ENCODE data around the gene PLA2G4A. TPM values are rescaled to one million over a fixed set of nuclear protein-coding genes. Genes with fewer than 3 reads are reported as not detected.

PLA2G4A gene
- polyA plus RNA-seq, 1 of the 3 experiments (the other 2 are of a cell fraction): 0.26 TPM

DNA sequence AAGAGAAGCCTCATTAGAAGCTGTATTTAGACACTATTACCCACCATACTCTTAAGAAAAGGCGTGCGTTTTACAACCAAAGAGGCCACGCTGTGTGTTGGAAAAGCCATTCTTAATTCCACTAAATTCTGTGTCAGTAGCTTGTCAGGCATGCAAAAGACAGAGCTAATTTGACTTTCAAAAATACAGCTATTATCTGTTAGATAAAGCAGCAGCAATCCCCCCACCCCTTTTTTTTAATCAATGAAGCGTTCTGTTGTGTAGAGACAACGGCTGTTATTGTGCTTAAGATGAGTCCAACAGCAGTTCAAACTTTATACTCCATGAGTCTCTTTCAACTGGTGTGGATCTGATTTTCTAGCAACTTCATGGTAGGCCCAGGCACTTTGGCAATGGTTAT, 43.5 kb downstream of the PLA2G4A start:
- WGBS (ENCODE audit: low lambda C conversion rate): 47% methylated on average over 5 of the region's 5 CpGs
- no peak overlapping the region for H3K4me3 ChIP-seq (ENCODE audit: low read depth in 2 of 2, low read length in 1 of 2)
- no peak for TF ChIP-seq REST (IDR thresholded peaks at IDR 0.05; ENCODE audit: low read depth, low read length)
- TF ChIP-seq, protein P1, sequence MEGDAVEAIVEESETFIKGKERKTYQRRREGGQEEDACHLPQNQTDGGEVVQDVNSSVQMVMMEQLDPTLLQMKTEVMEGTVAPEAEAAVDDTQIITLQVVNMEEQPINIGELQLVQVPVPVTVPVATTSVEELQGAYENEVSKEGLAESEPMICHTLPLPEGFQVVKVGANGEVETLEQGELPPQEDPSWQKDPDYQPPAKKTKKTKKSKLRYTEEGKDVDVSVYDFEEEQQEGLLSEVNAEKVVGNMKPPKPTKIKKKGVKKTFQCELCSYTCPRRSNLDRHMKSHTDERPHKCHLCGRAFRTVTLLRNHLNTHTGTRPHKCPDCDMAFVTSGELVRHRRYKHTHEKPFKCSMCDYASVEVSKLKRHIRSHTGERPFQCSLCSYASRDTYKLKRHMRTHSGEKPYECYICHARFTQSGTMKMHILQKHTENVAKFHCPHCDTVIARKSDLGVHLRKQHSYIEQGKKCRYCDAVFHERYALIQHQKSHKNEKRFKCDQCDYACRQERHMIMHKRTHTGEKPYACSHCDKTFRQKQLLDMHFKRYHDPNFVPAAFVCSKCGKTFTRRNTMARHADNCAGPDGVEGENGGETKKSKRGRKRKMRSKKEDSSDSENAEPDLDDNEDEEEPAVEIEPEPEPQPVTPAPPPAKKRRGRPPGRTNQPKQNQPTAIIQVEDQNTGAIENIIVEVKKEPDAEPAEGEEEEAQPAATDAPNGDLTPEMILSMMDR (IDR thresholded peaks at IDR 0.05): no peak
- TF ChIP-seq YY1 (IDR thresholded peaks at IDR 0.05; ENCODE audit: low read depth): no peak
- TF ChIP-seq SIN3A (IDR thresholded peaks at IDR 0.05; ENCODE audit: borderline replicate concordance, low read depth, low read length): no peak
- H3K36me3 ChIP-seq (replicated peaks in 1 of 2; ENCODE audit: control insufficient read depth in 1 of 2, insufficient read depth in 2 of 2, low read length in 1 of 2): no peaks in the 10 kb centered on the region
- ChIA-PET CTCF (no interaction called here), POLR2A (no interaction called here)
- no peaks in the 10 kb centered on the region for H3K27me3 ChIP-seq (ENCODE audit: insufficient read depth)
- no peaks in the 10 kb centered on the region for H4K20me1 ChIP-seq (ENCODE audit: insufficient read depth)
- no peak for DNase-seq
- no peaks in the 10 kb centered on the region; a peak in 1 of 4 replicates for H3K4me1 ChIP-seq (ENCODE audit: control insufficient read depth in 1 of 2, insufficient read depth in 2 of 2, low read depth in 1 of 2, low read length in 1 of 2)
- no peak overlapping the region for H3K9ac ChIP-seq
- H3K27ac ChIP-seq (ENCODE audit: low read depth in 2 of 2, low read length in 1 of 2): no peak overlapping the region
- H3K4me2 ChIP-seq: no peak overlapping the region
- H3K9me2 ChIP-seq: no peaks in the 10 kb centered on the region
- no peaks in the 10 kb centered on the region for H3K9me3 ChIP-seq
- H3K79me2 ChIP-seq (ENCODE audit: insufficient read depth): no peaks in the 10 kb centered on the region
- no peaks in the 10 kb centered on the region for H3F3A ChIP-seq (replicated peaks; ENCODE audit: insufficient read depth)
- H2AFZ ChIP-seq (ENCODE audit: low read depth): no peak overlapping the region

GRCh38 chr1:186873687-186874086, 44.9 kb downstream of the PLA2G4A start:
- POLR2A ChIA-PET: no interaction called here
- CTCF ChIA-PET: no interaction called here

More at GRCh38 chr1:186873687-186874086, 44.9 kb downstream of the PLA2G4A start:
- no peaks in the 10 kb centered on the region for H3K36me3 ChIP-seq (replicated peaks in 1 of 2; ENCODE audit: control insufficient read depth in 1 of 2, insufficient read depth in 2 of 2, low read length in 1 of 2)
- 28% methylated on average over 1 of the region's 1 CpG for WGBS (ENCODE audit: low lambda C conversion rate)
- no peak overlapping the region for H3K4me3 ChIP-seq (ENCODE audit: low read depth in 2 of 2, low read length in 1 of 2)
- H3F3A ChIP-seq (replicated peaks; ENCODE audit: insufficient read depth): no peaks in the 10 kb centered on the region
- TF ChIP-seq POLR2AphosphoS5 (IDR thresholded peaks at IDR 0.05; ENCODE audit: low read depth, low read length): no peak
- no peaks in the 10 kb centered on the region for H4K20me1 ChIP-seq (ENCODE audit: insufficient read depth)
- H3K9ac ChIP-seq: no peak overlapping the region
- no peaks in the 10 kb centered on the region for H3K9me3 ChIP-seq
- DNase-seq: no peak
- H3K27ac ChIP-seq (ENCODE audit: low read depth in 2 of 2, low read length in 1 of 2): no peak overlapping the region
- H3K27me3 ChIP-seq (ENCODE audit: insufficient read depth): no peaks in the 10 kb centered on the region
- no peaks in the 10 kb centered on the region for H3K9me2 ChIP-seq
- H3K79me2 ChIP-seq (ENCODE audit: insufficient read depth): no peaks in the 10 kb centered on the region
- H3K4me2 ChIP-seq: no peak overlapping the region
- H3K4me1 ChIP-seq (ENCODE audit: control insufficient read depth in 1 of 2, insufficient read depth in 2 of 2, low read depth in 1 of 2, low read length in 1 of 2): no peaks in the 10 kb centered on the region; a peak in 1 of 4 replicates
- no peak overlapping the region for H2AFZ ChIP-seq (ENCODE audit: low read depth)
